IMR-90 (cell line): ENCODE data around the gene ETV7. TPM values are rescaled to one million over a fixed set of nuclear protein-coding genes. Genes with fewer than 3 reads are reported as not detected.

Experiments
- ATAC-seq: fragments of 200-7000 bp; cut with Tn5 transposase; 2 replicates; pipeline ENCODE4 v1.9.1; 2020; ENCODE audit warnings: low read depth, mild to moderate bottlenecking, moderate library complexity
- BruUV-seq: library from RNA; stranded (reverse); fragments of 400-500 nt; replicated peaks from 2 replicates; lab custom pipeline; 2021; lab: Mats Ljungman, UMichigan
- CTCF ChIA-PET: fragments of 300-600 bp; formaldehyde crosslinking; extraction: SDS; loops from one replicate; lab custom pipeline; 2021; ENCODE audit warnings: antibody characterized with exemption; lab: Yijun Ruan, JAX
- POLR2A ChIA-PET: fragments of 300-600 bp; sonication (Branson Sonifier 250); formaldehyde crosslinking; loops from one replicate; lab custom pipeline; 2022; ENCODE audit warnings: antibody characterized with exemption; ENCODE audit not compliant: unreplicated experiment; lab: Charles Lee
- DNase-seq: peaks from one replicate; pipeline ENCODE4 v3.0.0; 2013
- H2AFZ ChIP-seq: replicated peaks from 2 replicates; pipeline ENCODE3; 2013; ENCODE audit warnings: low read length, mild to moderate bottlenecking; ENCODE audit not compliant: poor library complexity
- H2AK5ac ChIP-seq: 2 replicates; pipeline ENCODE4 v1.6.1; 2013; ENCODE audit warnings: low read depth, low read length, inconsistent platforms
- H2AK9ac ChIP-seq: replicated peaks from 2 replicates; pipeline ENCODE3; 2013; ENCODE audit warnings: mild to moderate bottlenecking, low read depth, low read length, moderate library complexity; ENCODE audit not compliant: poor library complexity
- H2BK120ac ChIP-seq: 2 replicates; pipeline ENCODE4 v1.6.1; 2013; ENCODE audit warnings: low read depth, low read length, inconsistent platforms
- H2BK15ac ChIP-seq: 3 replicates; pipeline ENCODE4 v1.6.1; 2013; ENCODE audit warnings: low read depth, low read length, inconsistent platforms
- H2BK20ac ChIP-seq: 2 replicates; pipeline ENCODE4 v1.6.1; 2013; ENCODE audit warnings: low read depth, mild to moderate bottlenecking, inconsistent platforms, low read length, moderate library complexity
- H2BK5ac ChIP-seq: 2 replicates; pipeline ENCODE4 v1.6.1; 2013; ENCODE audit warnings: mild to moderate bottlenecking, low read depth, low read length, inconsistent platforms; ENCODE audit not compliant: poor library complexity, severe bottlenecking
- H3K14ac ChIP-seq: replicated peaks from 2 replicates; pipeline ENCODE4 v1.6.1; 2013; ENCODE audit warnings: low read depth, low read length, inconsistent platforms
- H3K18ac ChIP-seq: 2 replicates; pipeline ENCODE4 v1.6.1; 2013; ENCODE audit warnings: low read depth, low read length, control low read depth
- H3K23ac ChIP-seq: 2 replicates; pipeline ENCODE4 v1.6.1; 2013; ENCODE audit warnings: low read depth, low read length, inconsistent platforms
- H3K27ac ChIP-seq: 2 replicates; pipeline ENCODE4 v1.5.1; 2013; ENCODE audit warnings: mild to moderate bottlenecking, control low read depth, low read length; ENCODE audit not compliant: insufficient read depth
- H3K27me3 ChIP-seq: 2 replicates; pipeline ENCODE4 v1.6.1; 2013; ENCODE audit warnings: low read length; ENCODE audit not compliant: control insufficient read depth, insufficient read depth
- H3K36me3 ChIP-seq: 2 replicates; pipeline ENCODE4 v1.6.1; 2013; ENCODE audit warnings: low read length, mixed read lengths; ENCODE audit not compliant: control insufficient read depth, insufficient read depth
- H3K4ac ChIP-seq: 2 replicates; pipeline ENCODE4 v1.6.1; 2013; ENCODE audit warnings: low read depth, low read length, inconsistent platforms
- H3K4me1 ChIP-seq: 2 replicates; pipeline ENCODE4 v1.6.1; 2013; ENCODE audit warnings: low read length, mixed read lengths; ENCODE audit not compliant: control insufficient read depth, insufficient read depth
- H3K4me2 ChIP-seq: 2 replicates; pipeline ENCODE4 v1.6.1; 2013; ENCODE audit warnings: low read depth, mild to moderate bottlenecking, control low read depth, low read length, moderate library complexity
- H3K4me3 ChIP-seq: 2 replicates; pipeline ENCODE4 v1.5.1; 2013; ENCODE audit warnings: low read depth, mild to moderate bottlenecking, control low read depth, low read length, moderate library complexity; ENCODE audit not compliant: insufficient read depth
- H3K56ac ChIP-seq: 2 replicates; pipeline ENCODE4 v1.6.1; 2013; ENCODE audit warnings: low read length, inconsistent platforms; ENCODE audit not compliant: insufficient read depth; ENCODE audit errors: extremely low read depth
- H3K79me1 ChIP-seq, 2 experiments: 2 replicates each; pipeline ENCODE4 v1.6.1; 2013; ENCODE audit warnings: low read length in 2 of 2, inconsistent platforms in 1 of 2, low read depth in 1 of 2
- H3K9ac ChIP-seq: 2 replicates; pipeline ENCODE4 v1.6.1; 2013; ENCODE audit warnings: low read depth, low read length, control low read depth
- H3K9me1 ChIP-seq: 2 replicates; pipeline ENCODE4 v1.6.1; 2013; ENCODE audit warnings: low read length, inconsistent platforms; ENCODE audit not compliant: insufficient read depth
- H3K9me3 ChIP-seq: 2 replicates; pipeline ENCODE4 v1.6.1; 2013; ENCODE audit warnings: low read length; ENCODE audit not compliant: control insufficient read depth, insufficient read depth
- H4K20me1 ChIP-seq: 2 replicates; pipeline ENCODE4 v1.6.1; 2013; ENCODE audit warnings: low read length, inconsistent platforms; ENCODE audit not compliant: insufficient read depth
- H4K5ac ChIP-seq: 2 replicates; pipeline ENCODE4 v1.6.1; 2013; ENCODE audit warnings: mild to moderate bottlenecking, low read depth, low read length, control low read depth
- H4K8ac ChIP-seq, 2 experiments: 2 replicates each; pipeline ENCODE4 v1.6.1; 2013; ENCODE audit warnings: low read depth in 2 of 2, low read length in 2 of 2, control low read depth in 1 of 2, inconsistent platforms in 1 of 2
- H4K91ac ChIP-seq: 2 replicates; pipeline ENCODE4 v1.6.1; 2013; ENCODE audit warnings: low read depth, low read length, inconsistent platforms; ENCODE audit not compliant: insufficient read depth
- BHLHE40 ChIP-seq: fragments of 150-350 bp; IDR thresholded peaks from 2 replicates; pipeline ENCODE4 v1.6.1; 2016; ENCODE audit warnings: mild to moderate bottlenecking, low read depth, low read length
- CEBPB ChIP-seq: IDR thresholded peaks from 2 replicates; pipeline ENCODE4 v1.6.1; 2012; ENCODE audit warnings: low read depth, low read length, improper control_type of control experiment
- CHD1 ChIP-seq: IDR thresholded peaks from 2 replicates; pipeline ENCODE4 v1.6.1; 2012; ENCODE audit warnings: low read depth, low read length, improper control_type of control experiment
- FOS ChIP-seq: fragments of 150-350 bp; IDR thresholded peaks from 2 replicates; pipeline ENCODE4 v1.6.1; 2016; ENCODE audit warnings: low read depth, low read length
- MAFK ChIP-seq: IDR thresholded peaks from 2 replicates; pipeline ENCODE4 v1.6.1; 2012; ENCODE audit warnings: low read depth, low read length, improper control_type of control experiment
- NFE2L2 ChIP-seq: fragments of 150-350 bp; IDR thresholded peaks from 2 replicates; pipeline ENCODE4 v1.6.1; 2016; ENCODE audit warnings: low read depth, mild to moderate bottlenecking, low read length
- RCOR1 ChIP-seq: IDR thresholded peaks from 2 replicates; pipeline ENCODE4 v1.6.1; 2012; ENCODE audit warnings: mild to moderate bottlenecking, low read length, improper control_type of control experiment; ENCODE audit not compliant: insufficient replicate concordance
- RFX5 ChIP-seq: IDR thresholded peaks from 2 replicates; pipeline ENCODE4 v1.8.0; 2012; ENCODE audit warnings: low read depth, mild to moderate bottlenecking, low read length, moderate library complexity
- SMC3 ChIP-seq: fragments of 150-350 bp; IDR thresholded peaks from 2 replicates; pipeline ENCODE4 v1.6.1; 2016; ENCODE audit warnings: low read depth, mild to moderate bottlenecking, antibody characterized with exemption, low read length, moderate library complexity
- USF2 ChIP-seq: fragments of 150-350 bp; IDR thresholded peaks from 2 replicates; pipeline ENCODE4 v1.6.1; 2017; ENCODE audit warnings: mild to moderate bottlenecking, antibody characterized with exemption, low read length, low read depth
- WGBS, 2 experiments: methylation state at CpG; one replicate each; pipeline versions ENCODE4 v1.1.5 to v1.1.7; 2013; ENCODE audit warnings: missing lambda C conversion rate in 2 of 2; ENCODE audit not compliant: insufficient read length in 1 of 2; ENCODE audit errors: extremely low coverage in 2 of 2; 5-methylcytosine and 5-hydroxymethylcytosine counted together
- dilution Hi-C: fragments of 300-500 bp; cut with HindIII; formaldehyde crosslinking; loops from one replicate; pipeline ENCODE4 v1.14.3; 2018; ENCODE audit warnings: low sequenced_read_pairs; ENCODE audit not compliant: unreplicated experiment
- in situ Hi-C: fragments of 300-500 bp; cut with MboI; formaldehyde crosslinking; loops from 3 replicates; pipeline ENCODE4 v1.14.3; 2019; ENCODE audit warnings: low sequenced_read_pairs, inconsistent platforms, mixed read lengths
- intact Hi-C: fragments of 100-400 bp; cut with micrococcal nuclease; formaldehyde crosslinking; loops from 2 replicates; pipeline ENCODE4 v1.10.0; 2022
- polyA plus RNA-seq, 3 experiments: library from polyadenylated mRNA; depleted of rRNA; stranded (reverse); fragments of >200 nt; gene quantifications; 2 replicates each; pipeline ENCODE4 v1.2.3, GENCODE V29; 2012; ENCODE audit warnings: low replicate concordance in 1 of 3
- total RNA-seq: library from RNA; depleted of rRNA; stranded (reverse); fragments of >200 nt; gene quantifications from 2 replicates; pipeline ENCODE4 v1.2.3, GENCODE V29; 2012

Gene ETV7
- total and polyA plus RNA-seq, 2 of the 4 experiments (the other 2 are of a cell fraction), result 0.17 to 0.18 TPM

- WGBS, 2 experiments, result no CpG with 5 or more reads among the region's 1 CpG
- no peak overlapping the region for H3K27ac ChIP-seq
- H3K9me3 ChIP-seq, result no peaks in the 10 kb centered on the region; the same call in 1 of the 2 replicates
- no peaks in the 10 kb centered on the region for H3K36me3 ChIP-seq
- 0 out of 2 replicates have a peak, but pooled peaks cover 4% of the 10 kb centered on the region for H3K9me1 ChIP-seq
- H2AK5ac ChIP-seq, result no peak overlapping the region
- no peak overlapping the region for H3K4me3 ChIP-seq
- no peak overlapping the region for H2BK20ac ChIP-seq
- H3K14ac ChIP-seq, result no peak overlapping the region
- TF ChIP-seq CEBPB, result no peak
- no peak for TF ChIP-seq NFE2L2
- TF ChIP-seq USF2, result no peak
- TF ChIP-seq RCOR1, result no peak
- no peak for TF ChIP-seq SMC3
- TF ChIP-seq RFX5, result no peak
- TF ChIP-seq MAFK, result no peak
- TF ChIP-seq FOS, result no peak
- TF ChIP-seq CHD1, result no peak
- TF ChIP-seq BHLHE40, result no peak
- intact Hi-C loops (no loop called here), dilution Hi-C loops (no loop called here), in situ Hi-C loops (no loop called here)
- H3K4me2 ChIP-seq, result no peak overlapping the region
- no peak overlapping the region for H3K23ac ChIP-seq
- no TSS peak for BruUV-seq
- ChIA-PET CTCF (no interaction called here), POLR2A (no interaction called here)
- no peak overlapping the region for H2BK5ac ChIP-seq
- no peak overlapping the region for H4K5ac ChIP-seq
- H4K91ac ChIP-seq, result no peak overlapping the region
- no peak overlapping the region for H3K4ac ChIP-seq
- DNase-seq (no peak), ATAC-seq (no peak)
- no peak overlapping the region for H3K18ac ChIP-seq
- peaks cover 72% of the 10 kb centered on the region for H3K27me3 ChIP-seq
- H3K4me1 ChIP-seq, result no peaks in the 10 kb centered on the region
- no peak overlapping the region for H2BK120ac ChIP-seq
- no peak overlapping the region for H3K9ac ChIP-seq
- H4K20me1 ChIP-seq, result no peaks in the 10 kb centered on the region
- H4K8ac ChIP-seq, result no peak overlapping the region
- no peak overlapping the region for H3K56ac ChIP-seq
- no peak overlapping the region for H2AFZ ChIP-seq
- no peaks in the 10 kb centered on the region for H3K79me1 ChIP-seq
- no peak overlapping the region for H2BK15ac ChIP-seq
- H2AK9ac ChIP-seq, result no peak overlapping the region
Measured at GRCh38 chr6:36337814-36338213, 49.7 kb downstream of the ETV7 start.
